Measurements from ENCODE around the gene SMC1B.
"Not testable (repeated sequence)": the region's sequence is repeated elsewhere in the genome, so short reads cannot be mapped to it uniquely, and the experiment has no call there.

SMC1B gene

GRCh38 chr22:45421349-45422055 lies 8.1 kb upstream of the SMC1B start:
- no peak for DNase-seq

- no peak for DNase-seq
Observed at GRCh38 chr22:45420539-45420938, 7.1 kb upstream of the SMC1B start.

- DNase-seq, result no peak
Observed at GRCh38 chr22:45420011-45420410, 6.6 kb upstream of the SMC1B start.

- no peak for DNase-seq
Observed at GRCh38 chr22:45418770-45419138, 5.4 kb upstream of the SMC1B start.

GRCh38 chr22:45418056-45418769 lies 4.8 kb upstream of the SMC1B start:
- no peak for DNase-seq

DNA sequence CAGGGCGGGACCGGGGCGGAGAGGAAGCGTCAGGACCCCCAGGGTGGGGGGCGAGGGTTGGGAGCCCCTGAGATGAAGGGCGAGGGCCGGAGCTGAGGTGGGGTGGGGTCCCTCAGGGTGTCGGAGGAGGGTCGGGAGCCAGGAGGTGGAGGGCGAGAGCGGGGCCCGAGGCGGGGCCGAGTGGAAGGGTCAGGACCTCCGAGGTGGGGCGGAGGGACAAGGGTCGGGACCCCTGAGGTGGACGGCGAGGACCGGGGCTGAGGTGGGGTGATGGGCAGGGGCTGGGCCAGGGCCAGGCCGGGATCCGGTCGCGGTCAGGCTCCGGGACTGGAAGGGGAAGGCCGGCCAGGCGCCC lies 409 bp downstream of the SMC1B start:
- no peak for DNase-seq

GRCh38 chr22:45407793-45408192 lies 5.6 kb downstream of the SMC1B start:
- DNase-seq, result no peak

- DNase-seq, result no peak
Observed at GRCh38 chr22:45402466-45402985, 10.9 kb downstream of the SMC1B start.

DNA sequence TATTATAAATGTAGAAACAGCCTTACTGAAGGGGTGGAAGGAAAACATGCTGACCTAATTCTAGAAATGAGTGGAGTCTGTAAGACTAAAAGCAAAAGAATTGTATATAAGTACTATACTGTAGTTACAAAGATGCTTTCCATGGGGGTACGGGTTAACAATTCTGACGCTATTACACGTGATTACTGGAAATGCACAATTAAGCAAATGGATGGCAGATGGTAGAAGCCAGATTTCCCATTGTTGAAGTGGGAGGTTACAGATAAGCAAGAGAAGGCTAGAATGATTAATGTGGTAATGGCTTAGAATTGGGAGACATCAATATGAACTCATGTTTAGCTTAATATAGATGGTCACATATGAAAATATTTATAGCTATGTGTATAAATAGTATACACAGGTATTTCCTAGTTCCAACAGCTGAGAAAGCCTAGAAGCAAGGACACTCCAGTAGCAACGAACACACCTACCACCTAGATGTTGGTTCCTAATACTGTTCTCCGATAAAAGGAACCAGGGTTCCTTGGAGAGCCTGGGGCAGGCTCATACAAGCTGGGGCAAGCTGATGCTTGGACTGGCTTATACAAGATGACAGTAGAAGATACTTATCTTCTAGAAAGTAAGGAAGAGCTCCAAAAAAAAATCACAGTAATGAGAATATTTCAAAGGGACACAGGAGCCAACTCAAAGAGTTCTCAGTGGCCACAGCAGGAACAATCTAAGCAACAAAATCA lies 13.5 kb downstream of the SMC1B start:
- DNase-seq, result peak; percentile 49

DNA sequence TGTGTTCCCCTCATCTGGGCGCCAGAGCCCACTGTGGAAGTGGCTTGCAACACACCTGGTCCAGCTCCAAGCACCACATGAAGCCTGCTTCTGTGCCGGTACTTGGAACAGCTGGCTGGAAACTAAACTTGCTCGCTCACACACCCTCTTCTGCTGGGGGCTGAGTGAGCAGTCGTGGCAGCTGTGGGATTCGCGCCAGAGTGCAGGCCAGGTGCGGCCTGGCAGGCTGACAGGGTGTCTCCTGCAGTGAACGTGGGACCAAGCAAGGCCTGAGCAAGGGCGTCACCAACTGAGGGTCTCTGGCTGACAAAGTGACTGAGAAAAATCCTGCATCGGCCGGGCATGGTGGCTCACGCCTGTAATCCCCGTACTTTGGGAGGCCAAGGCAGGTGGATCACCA lies 15.2 kb downstream of the SMC1B start:
- no peak for DNase-seq

DNA sequence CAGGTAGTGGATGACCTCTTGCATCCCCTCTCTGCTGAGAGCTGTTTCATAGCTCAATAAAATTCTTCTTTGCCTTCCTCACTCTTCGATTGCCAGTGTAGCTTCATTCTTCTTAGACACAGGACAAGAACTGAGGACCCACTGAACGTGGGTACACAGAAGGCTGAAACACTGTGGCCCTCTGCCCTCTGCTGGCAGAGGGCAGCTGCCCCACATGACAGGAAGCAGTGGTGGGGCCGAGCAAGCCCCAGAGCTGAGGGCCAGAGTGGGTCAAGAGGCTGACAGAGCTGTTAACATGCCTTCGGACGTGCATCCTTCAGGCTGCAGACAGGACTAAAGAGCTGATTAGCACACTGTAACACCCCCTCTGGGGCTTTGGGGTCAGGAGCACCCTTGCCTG lies 15.6 kb downstream of the SMC1B start:
- DNase-seq, result no peak

GRCh38 chr22:45389546-45389945 lies 23.9 kb downstream of the SMC1B start:
- DNase-seq, result no peak

- no peak for DNase-seq
Observed at GRCh38 chr22:45381348-45381747, 32.1 kb downstream of the SMC1B start.

DNA sequence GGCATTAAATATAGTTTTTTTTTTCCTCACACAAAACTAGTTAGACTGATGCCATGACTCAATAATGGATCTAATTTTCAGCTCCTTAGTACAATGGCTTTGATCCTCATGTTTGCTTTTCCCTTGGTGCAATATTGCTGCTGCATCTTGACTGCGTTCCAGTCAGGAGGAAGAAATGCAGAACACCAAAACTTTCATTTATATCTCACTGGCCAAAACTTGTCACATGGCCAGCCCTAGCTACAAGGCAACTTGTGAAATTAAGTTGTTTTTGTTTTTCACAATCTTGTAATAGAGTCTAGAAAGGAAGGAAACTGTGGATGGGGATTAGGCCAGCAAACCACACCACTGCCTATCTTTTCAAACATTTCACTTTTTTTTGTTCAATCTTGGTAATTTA lies 36.7 kb downstream of the SMC1B start:
- no peak for DNase-seq

GRCh38 chr22:45376009-45376408 lies 37.4 kb downstream of the SMC1B start:
- DNase-seq, result no peak

DNA sequence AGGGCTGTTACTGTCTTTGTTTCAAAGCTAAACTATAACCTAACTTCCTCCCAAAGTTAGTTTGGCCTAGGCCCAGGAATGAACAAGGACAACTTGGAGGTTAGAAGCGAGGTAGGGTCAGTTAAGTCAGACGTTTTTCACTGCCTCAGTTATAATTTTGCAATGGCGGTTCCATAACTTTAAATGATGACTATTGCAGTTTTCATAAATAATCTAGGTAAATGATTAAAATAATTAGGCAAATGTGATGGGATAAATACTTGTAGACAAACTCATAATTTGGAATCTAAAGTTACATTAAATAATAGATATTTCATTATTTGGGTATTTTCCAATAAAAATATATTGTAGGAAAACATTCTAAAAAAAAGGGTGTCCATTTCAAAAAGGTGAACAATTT lies 39.8 kb downstream of the SMC1B start:
- not testable (repeated sequence) for DNase-seq

GRCh38 chr22:45366713-45367112 lies 46.7 kb downstream of the SMC1B start:
- no peak for DNase-seq

DNA sequence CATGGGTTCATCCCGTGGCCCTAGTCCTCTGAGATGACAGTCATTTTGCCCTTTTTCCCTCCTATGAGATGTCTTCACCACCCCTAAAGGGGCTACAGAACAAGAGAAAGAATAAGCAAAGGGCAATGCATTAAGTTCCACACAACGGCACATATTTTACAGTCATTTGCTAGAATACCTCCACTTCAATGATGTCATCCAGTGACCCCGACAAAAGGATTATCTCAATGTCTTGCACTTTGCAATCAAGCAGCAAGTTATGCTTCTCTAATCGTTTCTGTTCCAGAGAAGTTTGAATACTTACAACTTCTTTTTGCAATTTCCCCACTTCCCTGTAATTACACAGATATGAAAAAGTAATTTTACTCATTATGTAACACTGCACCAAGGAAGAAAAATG lies 53.8 kb downstream of the SMC1B start:
- DNase-seq, result no peak

DNA sequence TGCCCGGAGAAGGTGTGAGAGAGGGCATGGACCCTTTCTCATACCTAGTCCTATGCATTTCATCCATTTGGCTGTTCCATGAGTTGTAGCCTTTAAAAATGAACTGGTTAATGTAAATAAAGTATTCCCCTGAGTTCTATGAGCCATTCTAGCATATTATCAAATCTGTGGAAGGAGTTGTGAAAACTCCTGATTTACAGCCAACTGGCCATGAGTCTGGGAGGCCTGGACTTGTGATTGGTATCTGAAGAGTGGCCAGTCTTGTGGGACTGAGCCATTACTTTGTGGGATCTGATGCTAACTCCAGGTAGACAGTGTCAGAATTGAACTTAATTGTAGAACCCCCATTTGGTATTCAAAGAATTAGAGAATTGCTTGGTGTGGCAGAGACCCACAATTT lies 55.3 kb downstream of the SMC1B start:
- DNase-seq, result no peak

GRCh38 chr22:45357490-45357889 lies 55.9 kb downstream of the SMC1B start:
- DNase-seq, result no peak

DNA sequence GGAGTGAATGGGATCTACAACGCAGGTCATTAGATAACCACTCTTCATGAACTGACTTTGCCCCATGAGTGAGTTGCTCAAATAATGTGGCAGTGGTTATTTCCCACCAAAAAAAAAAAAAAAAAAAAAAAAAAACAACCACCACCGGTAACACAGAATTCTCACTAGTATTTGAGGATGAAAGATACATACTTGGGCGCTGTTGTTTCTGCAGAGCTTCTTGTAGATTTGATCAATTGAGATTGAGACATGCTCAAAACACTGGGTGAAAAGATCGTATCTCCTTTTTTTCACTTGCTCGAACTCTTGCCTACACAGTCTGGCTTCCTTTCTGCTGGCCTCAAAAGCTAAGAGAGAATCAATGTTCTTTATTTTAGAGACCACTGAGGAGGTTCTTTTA lies 59.6 kb downstream of the SMC1B start:
- DNase-seq, result no peak

- DNase-seq, result not testable (repeated sequence)
Observed at GRCh38 chr22:45352757-45353156, 60.6 kb downstream of the SMC1B start.

DNA sequence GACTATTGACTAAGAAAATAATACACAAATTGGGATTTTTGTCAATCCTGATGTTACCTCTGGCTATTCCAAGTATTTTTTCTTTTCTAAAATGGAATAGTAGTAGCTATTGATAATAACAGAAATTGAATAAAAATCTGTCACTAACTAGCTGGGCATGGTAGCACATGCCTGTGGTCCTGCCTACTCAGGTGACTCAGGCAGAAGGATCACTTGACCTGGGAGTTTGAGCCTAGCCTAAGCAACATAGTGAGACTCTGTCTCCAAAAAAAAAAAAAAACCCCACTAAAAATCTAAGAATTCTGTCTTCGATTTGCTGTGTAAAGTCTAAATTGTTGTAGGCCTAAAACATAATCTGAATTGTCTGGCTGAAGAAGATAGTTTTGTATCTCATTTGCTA lies 61.4 kb downstream of the SMC1B start:
- no peak for DNase-seq

DNA sequence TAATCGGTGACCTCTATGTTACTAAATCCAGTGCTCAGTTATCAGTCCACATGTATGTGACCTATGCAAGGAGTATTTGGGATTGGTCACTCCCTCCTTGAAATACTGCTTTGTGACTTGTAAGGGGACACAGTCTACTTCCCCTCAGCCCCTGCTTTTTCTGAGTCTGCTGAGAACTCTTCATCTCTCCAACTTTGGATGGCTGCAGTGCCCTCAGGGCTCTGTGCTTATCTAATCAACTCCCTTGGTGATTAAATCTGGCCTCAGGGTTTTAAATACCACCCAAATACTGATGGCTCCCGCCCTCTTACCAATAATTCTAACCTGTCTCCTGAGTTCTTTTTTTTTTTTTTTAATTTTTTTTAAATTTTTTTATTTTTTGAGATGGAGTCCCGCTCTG lies 63.5 kb downstream of the SMC1B start:
- DNase-seq, result no peak
